Body of pancreas (tissue), 4 donors: ENCODE measurements around the gene SLC25A1.

Experiments used
- POLR2A ChIP-seq, 3 donors: fragments of 450-650 bp; IDR thresholded peaks; one replicate each; pipeline ENCODE4 v1.6.1; 2016; ENCODE audit warnings: antibody characterized with exemption in 3 of 3, mild to moderate bottlenecking in 2 of 3
- TF ChIP-seq, protein P1 (sequence below), 7 experiments: fragments of 450-650 bp in 4 of 7; fragments of 200-600 bp in 3 of 7; sonication (generic) in 3 of 7; IDR thresholded peaks; one replicate each; pipeline ENCODE4 v1.5.1; 2016 to 2019; ENCODE audit warnings: antibody characterized with exemption in 7 of 7

DNA sequence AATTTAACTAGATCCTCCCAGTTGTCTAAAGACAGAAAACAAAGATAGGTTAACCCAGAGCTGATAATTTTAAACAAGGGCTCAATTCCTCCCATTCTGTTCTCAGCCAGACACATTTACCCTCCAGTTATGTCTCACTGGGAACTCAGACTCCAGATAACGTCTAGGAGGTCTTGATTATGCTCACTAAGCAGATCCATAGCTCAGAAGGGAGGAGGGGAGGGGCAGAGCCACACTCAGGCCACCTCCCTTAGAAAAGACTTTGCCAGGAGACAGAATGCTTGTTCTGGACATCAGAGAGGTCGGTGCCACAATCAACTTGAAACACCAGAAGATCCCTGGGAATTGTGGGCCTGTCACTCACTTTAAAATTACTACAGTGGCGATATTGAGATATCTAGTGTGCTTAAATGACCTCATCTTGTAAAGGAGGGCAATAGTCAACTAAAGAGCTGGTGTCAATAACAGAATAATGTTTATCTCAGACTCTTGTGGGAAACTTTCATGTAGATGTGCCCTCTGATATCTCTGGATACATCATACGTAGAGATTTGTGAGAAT, 29.8 kb upstream of the SLC25A1 start:
- TF ChIP-seq, protein P1, sequence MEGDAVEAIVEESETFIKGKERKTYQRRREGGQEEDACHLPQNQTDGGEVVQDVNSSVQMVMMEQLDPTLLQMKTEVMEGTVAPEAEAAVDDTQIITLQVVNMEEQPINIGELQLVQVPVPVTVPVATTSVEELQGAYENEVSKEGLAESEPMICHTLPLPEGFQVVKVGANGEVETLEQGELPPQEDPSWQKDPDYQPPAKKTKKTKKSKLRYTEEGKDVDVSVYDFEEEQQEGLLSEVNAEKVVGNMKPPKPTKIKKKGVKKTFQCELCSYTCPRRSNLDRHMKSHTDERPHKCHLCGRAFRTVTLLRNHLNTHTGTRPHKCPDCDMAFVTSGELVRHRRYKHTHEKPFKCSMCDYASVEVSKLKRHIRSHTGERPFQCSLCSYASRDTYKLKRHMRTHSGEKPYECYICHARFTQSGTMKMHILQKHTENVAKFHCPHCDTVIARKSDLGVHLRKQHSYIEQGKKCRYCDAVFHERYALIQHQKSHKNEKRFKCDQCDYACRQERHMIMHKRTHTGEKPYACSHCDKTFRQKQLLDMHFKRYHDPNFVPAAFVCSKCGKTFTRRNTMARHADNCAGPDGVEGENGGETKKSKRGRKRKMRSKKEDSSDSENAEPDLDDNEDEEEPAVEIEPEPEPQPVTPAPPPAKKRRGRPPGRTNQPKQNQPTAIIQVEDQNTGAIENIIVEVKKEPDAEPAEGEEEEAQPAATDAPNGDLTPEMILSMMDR (IDR thresholded peaks at IDR 0.05) = no peak
- no peak for TF ChIP-seq POLR2A (IDR thresholded peaks at IDR 0.05)
